ENCODE measurements around the gene COL18A1. TPM values are rescaled to one million over a fixed set of nuclear protein-coding genes. Genes with fewer than 3 reads are reported as not detected.

Gene COL18A1
- total and polyA plus RNA-seq, 2 donors from 2014 or later = 150 to 316 TPM

- no peaks in the 10 kb centered on the region for H3K27me3 ChIP-seq (ENCODE audit: control insufficient read depth, insufficient read depth, low read length)
- intact Hi-C loops (cut with DNase I) = no loop called here
Observed at GRCh38 chr21:45381036-45381787, 23.8 kb upstream of the COL18A1 start.

GRCh38 chr21:45381865-45382696 is 22.9 kb upstream of the COL18A1 start:
- no peaks in the 10 kb centered on the region for H3K27me3 ChIP-seq (ENCODE audit: control insufficient read depth, insufficient read depth, low read length)
- DNase-seq (peak in 2 of 5 donors; percentile 35 to 73), FAIRE-seq (no peak)
- no peak overlapping the region for H3K4me3 ChIP-seq (ENCODE audit: low read length in 3 of 3)
- intact Hi-C loops (cut with DNase I) = no loop called here
- TF ChIP-seq CTCF (IDR thresholded peaks at IDR 0.05; ENCODE audit: borderline replicate concordance, extremely low read depth, insufficient read depth) = no peak
- no peaks in the 10 kb centered on the region for H3K9me3 ChIP-seq (ENCODE audit: control insufficient read depth in 2 of 3, insufficient read depth in 1 of 3, low read length in 3 of 3)
- no peak overlapping the region for H3K9ac ChIP-seq (ENCODE audit: low read length in 3 of 3)
- peaks cover 0 to 15% (median 5%) of the 10 kb centered on the region in 3 donors for H3K4me1 ChIP-seq (ENCODE audit: control insufficient read depth in 2 of 3, insufficient read depth in 2 of 3, low read depth in 1 of 3, low read length in 3 of 3)
- no peak overlapping the region for H3K27ac ChIP-seq (ENCODE audit: low read depth in 2 of 2, low read length in 2 of 2)
- no peaks in the 10 kb centered on the region for H3K36me3 ChIP-seq (ENCODE audit: control insufficient read depth in 2 of 3, insufficient read depth in 3 of 3, low read length in 3 of 3)

More at GRCh38 chr21:45381036-45381787, 23.8 kb upstream of the COL18A1 start:
- no peaks in the 10 kb centered on the region for H3K9me3 ChIP-seq (ENCODE audit: control insufficient read depth in 2 of 3, insufficient read depth in 1 of 3, low read length in 3 of 3)
- no peak overlapping the region for H3K9ac ChIP-seq (ENCODE audit: low read length in 3 of 3)
- DNase-seq (peak in 2 of 5 donors; percentile 33 to 56), FAIRE-seq (no peak)
- H3K27ac ChIP-seq (ENCODE audit: low read depth in 2 of 2, low read length in 2 of 2) = no peak overlapping the region
- H3K4me1 ChIP-seq (ENCODE audit: control insufficient read depth in 2 of 3, insufficient read depth in 2 of 3, low read depth in 1 of 3, low read length in 3 of 3) = peaks cover 0 to 6% (median 5%) of the 10 kb centered on the region in 3 donors
- no peak for TF ChIP-seq CTCF (IDR thresholded peaks at IDR 0.05; ENCODE audit: borderline replicate concordance, extremely low read depth, insufficient read depth)
- no peaks in the 10 kb centered on the region for H3K36me3 ChIP-seq (ENCODE audit: control insufficient read depth in 2 of 3, insufficient read depth in 3 of 3, low read length in 3 of 3)
- no peak overlapping the region for H3K4me3 ChIP-seq (ENCODE audit: low read length in 3 of 3)

GRCh38 chr21:45382697-45382997 is 22.3 kb upstream of the COL18A1 start:
- peak in 2 of 5 donors; percentile 35 to 46 for DNase-seq
- no peaks in the 10 kb centered on the region for H3K27me3 ChIP-seq (ENCODE audit: control insufficient read depth, insufficient read depth, low read length)
- H3K9ac ChIP-seq (ENCODE audit: low read length in 3 of 3) = no peak overlapping the region
- intact Hi-C loops (cut with DNase I) = no loop called here
- FAIRE-seq = no peak
- no peaks in the 10 kb centered on the region for H3K36me3 ChIP-seq (ENCODE audit: control insufficient read depth in 2 of 3, insufficient read depth in 3 of 3, low read length in 3 of 3)
- no peak overlapping the region for H3K27ac ChIP-seq (ENCODE audit: low read depth in 2 of 2, low read length in 2 of 2)
- peaks cover 0 to 21% (median 8%) of the 10 kb centered on the region in 3 donors for H3K4me1 ChIP-seq (ENCODE audit: control insufficient read depth in 2 of 3, insufficient read depth in 2 of 3, low read depth in 1 of 3, low read length in 3 of 3)
- no peaks in the 10 kb centered on the region for H3K9me3 ChIP-seq (ENCODE audit: control insufficient read depth in 2 of 3, insufficient read depth in 1 of 3, low read length in 3 of 3)
- H3K4me3 ChIP-seq (ENCODE audit: low read length in 3 of 3) = no peak overlapping the region
- TF ChIP-seq CTCF (IDR thresholded peaks at IDR 0.05; ENCODE audit: borderline replicate concordance, extremely low read depth, insufficient read depth) = no peak

All from kidney (tissue), 14 donors.